GM21825 (cell line): Measurements from ENCODE around the gene ZNF506.
"Not testable (repeated sequence)": the region's sequence is repeated elsewhere in the genome, so short reads cannot be mapped to it uniquely, and the experiment has no call there.

Source experiments
- ATAC-seq: cut with Tn5 transposase; IDR thresholded peaks from one replicate; pipeline ENCODE4 v1.9.1; 2021; ENCODE audit warnings: mild to moderate bottlenecking, moderate library complexity; ENCODE audit not compliant: unreplicated experiment

ZNF506 gene

DNA sequence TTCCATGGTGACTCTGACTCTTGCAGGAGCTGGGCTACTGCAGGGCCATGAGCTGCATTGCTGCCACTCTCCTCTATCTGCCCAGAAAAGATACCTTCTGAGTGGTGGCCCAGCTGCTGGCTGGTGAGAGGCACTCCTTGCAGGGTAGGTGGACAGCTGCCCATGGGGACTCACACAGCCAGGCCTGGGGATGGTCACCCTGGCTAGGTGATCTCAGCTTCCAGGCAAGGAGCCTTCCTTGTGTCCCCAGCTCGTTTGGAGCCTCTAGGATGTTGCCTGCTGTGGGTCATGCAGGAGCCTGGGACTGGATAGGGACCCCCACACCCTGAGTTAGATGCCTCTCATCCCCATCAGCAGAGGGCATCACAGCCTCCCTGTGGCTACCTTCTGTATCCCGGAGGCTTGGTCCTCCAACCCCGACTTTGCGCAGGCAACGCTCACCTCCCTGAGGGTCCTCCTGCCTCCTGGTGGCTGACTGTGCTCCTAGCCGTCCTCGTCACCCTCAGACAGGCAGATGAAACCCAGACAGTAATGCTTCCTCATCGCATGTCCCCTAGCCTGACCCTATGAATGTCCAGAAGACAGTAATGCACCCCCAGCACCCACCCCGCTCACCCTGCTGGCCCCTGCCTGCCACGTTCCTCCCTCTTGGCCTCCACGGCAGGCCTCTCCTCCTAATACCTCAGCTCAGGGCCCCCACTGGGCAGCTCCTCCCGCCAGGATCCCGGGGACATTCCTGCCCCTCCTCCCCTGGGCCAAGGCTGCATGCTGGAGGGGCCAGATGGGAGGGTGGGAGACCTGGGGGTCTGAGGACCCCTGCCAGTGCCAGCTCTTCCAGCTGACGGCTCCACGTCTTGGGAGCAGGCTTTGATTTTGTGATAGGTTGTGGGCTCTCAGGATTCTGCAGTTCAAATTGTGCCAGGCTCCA is 75.0 kb downstream of the ZNF506 start:
- no peak for ATAC-seq

- ATAC-seq: no peak
These were observed 75.9 kb downstream of the ZNF506 start for GRCh38 chr19:19745496-19746285.

- no peak for ATAC-seq
These were observed 76.9 kb downstream of the ZNF506 start for GRCh38 chr19:19744641-19745040.

- not testable (repeated sequence) for ATAC-seq
These were observed 77.6 kb downstream of the ZNF506 start for GRCh38 chr19:19743921-19744320.

DNA sequence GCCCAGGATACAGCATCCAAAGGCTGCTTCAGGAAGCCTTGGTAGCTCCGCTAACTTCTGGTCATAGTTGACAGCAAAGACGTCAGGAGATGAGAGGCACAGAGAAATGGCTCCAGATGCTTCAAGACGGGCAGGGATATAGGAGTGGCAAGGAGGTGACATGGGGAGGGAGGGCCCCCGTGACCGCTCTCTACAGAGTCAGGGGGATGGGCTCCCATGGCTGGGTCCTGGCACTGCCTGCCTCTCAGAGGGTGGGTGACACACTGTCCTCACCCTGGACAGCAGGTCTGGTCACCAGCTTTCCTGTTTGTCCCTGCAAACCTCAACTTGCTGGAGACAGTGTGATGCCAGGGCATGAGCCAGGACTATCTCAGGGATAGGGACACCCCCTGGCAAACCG is 78.4 kb downstream of the ZNF506 start:
- ATAC-seq: no peak

DNA sequence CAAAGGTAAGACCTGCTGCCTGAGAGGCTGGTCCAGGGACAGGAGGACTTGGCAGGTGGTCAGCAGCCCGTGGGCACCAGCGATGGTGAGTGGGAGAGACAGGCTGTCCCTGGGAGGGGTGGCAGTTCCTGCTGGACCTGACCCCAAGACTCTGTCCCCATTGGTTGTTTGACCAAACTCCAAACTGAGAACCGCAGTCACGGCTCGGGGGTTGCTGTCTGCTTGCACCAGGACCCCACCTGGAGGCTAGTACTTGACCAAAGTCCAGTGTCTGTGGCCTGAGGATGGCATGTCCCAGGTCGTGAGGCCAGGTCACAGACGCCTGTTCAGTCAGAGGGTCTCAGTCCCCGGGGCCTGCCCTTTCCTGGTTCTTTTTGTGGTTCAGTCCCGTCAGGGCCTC is 78.8 kb downstream of the ZNF506 start:
- no peak for ATAC-seq
